Endothelial cell of umbilical vein (primary cell): ENCODE data around the gene PRKACB. TPM values are rescaled to one million over a fixed set of nuclear protein-coding genes. Genes with fewer than 3 reads are reported as not detected.

ENCODE experiments used
- BruUV-seq: library from RNA; stranded (reverse); fragments of 400-500 nt; replicated peaks from 2 replicates; lab custom pipeline; 2021; lab: Mats Ljungman, UMichigan
- CTCF ChIA-PET: fragments of 300-600, 350-600 bp; sonication (Branson Sonifier 250); formaldehyde crosslinking; loops from one replicate; lab custom pipeline; 2021; ENCODE audit warnings: antibody characterized with exemption, inconsistent platforms; lab: Charles Lee
- POLR2A ChIA-PET: fragments of 300-600, 350-600 bp; sonication (Branson Sonifier 250); formaldehyde crosslinking; loops from one replicate; lab custom pipeline; 2021; ENCODE audit warnings: antibody characterized with exemption, inconsistent platforms; lab: Charles Lee
- DNase-seq: peaks from one replicate; pipeline ENCODE4 v3.0.0-alpha.2; 2011; ENCODE audit warnings: low read depth, low spot score
- FAIRE-seq: peaks from 2 replicates; lab custom pipeline; 2011; peaks lifted over from hg19 to GRCh38; lab: Jason Lieb, UNC
- H2AFZ ChIP-seq: 2 replicates; pipeline ENCODE4 v1.6.0; 2012; ENCODE audit warnings: low read depth, low read length, control low read depth, inconsistent platforms
- H3K27ac ChIP-seq: 2 replicates; pipeline ENCODE4 v1.5.1; 2011; ENCODE audit warnings: low read depth, mild to moderate bottlenecking, control low read depth, low read length, moderate library complexity; ENCODE audit not compliant: insufficient read depth
- H3K27me3 ChIP-seq, 2 experiments: 2 replicates each; pipeline versions ENCODE4 v1.6.0 to v1.6.1; 2011; ENCODE audit warnings: low read length in 2 of 2, mixed read lengths in 1 of 2; ENCODE audit not compliant: control insufficient read depth in 2 of 2, insufficient read depth in 2 of 2
- H3K36me3 ChIP-seq, 2 experiments: 2 replicates in 1 of 2; 3 replicates in 1 of 2; pipeline ENCODE4 v1.5.1; 2011; ENCODE audit warnings: low read length in 2 of 2, mild to moderate bottlenecking in 1 of 2, moderate library complexity in 1 of 2; ENCODE audit not compliant: control insufficient read depth in 2 of 2, insufficient read depth in 2 of 2; ENCODE audit errors: extremely low read depth in 1 of 2
- H3K4me1 ChIP-seq: 3 replicates; pipeline ENCODE4 v1.5.1; 2011; ENCODE audit warnings: mild to moderate bottlenecking, low read length; ENCODE audit not compliant: control insufficient read depth, insufficient read depth; ENCODE audit errors: extremely low read depth
- H3K4me2 ChIP-seq: 2 replicates; pipeline ENCODE4 v1.6.1; 2011; ENCODE audit warnings: low read length, control low read depth, mixed read lengths; ENCODE audit not compliant: insufficient read depth
- H3K4me3 ChIP-seq, 3 experiments: fragments of 200-600 bp in 1 of 3; sonication (generic), shearing (Covaris generic) in 1 of 3; replicated peaks in 1 of 3; 2 replicates each; pipeline ENCODE4 v1.5.1; 2011 to 2016; ENCODE audit warnings: control low read depth in 3 of 3, low read length in 3 of 3, mild to moderate bottlenecking in 2 of 3, inconsistent platforms in 1 of 3, low read depth in 1 of 3, moderate library complexity in 1 of 3; ENCODE audit not compliant: insufficient read depth in 1 of 3
- H3K79me2 ChIP-seq: 2 replicates; pipeline ENCODE4 v1.6.0; 2012; ENCODE audit warnings: low read length, inconsistent platforms; ENCODE audit not compliant: control insufficient read depth, insufficient read depth
- H3K9ac ChIP-seq: replicated peaks from 2 replicates; pipeline ENCODE3; 2011; ENCODE audit warnings: low read length, control low read depth; ENCODE audit not compliant: insufficient read depth; ENCODE audit errors: extremely low read depth
- H3K9me1 ChIP-seq: replicated peaks from 3 replicates; pipeline ENCODE4 v1.6.0; 2011; ENCODE audit warnings: mild to moderate bottlenecking, low read length; ENCODE audit not compliant: control insufficient read depth, insufficient read depth; ENCODE audit errors: extremely low read depth
- H3K9me3 ChIP-seq: replicated peaks from 2 replicates; pipeline ENCODE4 v1.5.1; 2012; ENCODE audit warnings: low read length, inconsistent platforms; ENCODE audit not compliant: control insufficient read depth, insufficient read depth
- H4K20me1 ChIP-seq: replicated peaks from 2 replicates; pipeline ENCODE3; 2011; ENCODE audit warnings: mild to moderate bottlenecking, low read length; ENCODE audit not compliant: control insufficient read depth, insufficient read depth; ENCODE audit errors: extremely low read depth
- CTCF ChIP-seq, 2 donors: IDR thresholded peaks; 1 replicate in 1 of 2; 2 replicates in 1 of 2; pipeline ENCODE4 v1.5.1; 2011; ENCODE audit warnings: low read length in 2 of 2, mild to moderate bottlenecking in 2 of 2, moderate library complexity in 2 of 2, control low read depth in 1 of 2, inconsistent platforms in 1 of 2, low read depth in 1 of 2; ENCODE audit not compliant: insufficient read depth in 1 of 2; ENCODE audit errors: extremely low read depth in 1 of 2
- EZH2 ChIP-seq: IDR thresholded peaks from 2 replicates; pipeline ENCODE4 v1.6.1; 2012; ENCODE audit warnings: borderline replicate concordance, low read depth, mild to moderate bottlenecking, moderate library complexity, low read length, inconsistent platforms; ENCODE audit not compliant: severe bottlenecking
- FOS ChIP-seq: IDR thresholded peaks from 2 replicates; pipeline ENCODE4 v1.6.1; 2011; ENCODE audit warnings: mild to moderate bottlenecking, low read length, moderate library complexity, borderline replicate concordance; ENCODE audit not compliant: insufficient read depth
- GATA2 ChIP-seq: IDR thresholded peaks from 2 replicates; pipeline ENCODE4 v1.7.0; 2011; ENCODE audit warnings: low read depth, mild to moderate bottlenecking, moderate library complexity, mixed read lengths, low read length; ENCODE audit not compliant: insufficient read length, insufficient read depth
- JUN ChIP-seq: IDR thresholded peaks from 2 replicates; pipeline ENCODE4 v1.6.1; 2011; ENCODE audit warnings: borderline replicate concordance, low read depth; ENCODE audit not compliant: insufficient read length, insufficient read depth
- MAX ChIP-seq: IDR thresholded peaks from 2 replicates; pipeline ENCODE4 v1.6.1; 2011; ENCODE audit not compliant: insufficient read depth, insufficient read length
- MYC ChIP-seq: IDR thresholded peaks from one replicate; pipeline ENCODE4 v1.6.1; 2011; ENCODE audit warnings: mild to moderate bottlenecking, low read depth, low read length
- POLR2A ChIP-seq: IDR thresholded peaks from 2 replicates; pipeline ENCODE4 v1.6.1; 2012; ENCODE audit warnings: low read depth, mild to moderate bottlenecking, control low read depth, low read length
- POLR2AphosphoS5 ChIP-seq: IDR thresholded peaks from 2 replicates; pipeline ENCODE4 v1.6.1; 2012; ENCODE audit warnings: low read depth, mild to moderate bottlenecking, control low read depth, low read length, moderate library complexity; ENCODE audit not compliant: insufficient read depth
- dilution Hi-C: fragments of 300-500 bp; cut with MboI; formaldehyde crosslinking; loops from one replicate; pipeline ENCODE4 v1.15.0; 2019; ENCODE audit warnings: low sequenced_read_pairs; ENCODE audit not compliant: extremely low pct_ligation_motif_present
- intact Hi-C: fragments of 100-400 bp; cut with micrococcal nuclease; formaldehyde crosslinking; loops from one replicate; pipeline ENCODE4 v1.10.0; 2022
- polyA plus RNA-seq, 4 experiments: library from polyadenylated mRNA; depleted of rRNA in 3 of 4; stranded (reverse) in 3 of 4; unstranded in 1 of 4; fragments of >200 nt; gene quantifications; 2 replicates each; pipeline versions ENCODE4 v1.2.1 to v1.2.3, GENCODE V29; 2011 to 2012; ENCODE audit warnings: missing spikeins in 1 of 4
- total RNA-seq: library from RNA; stranded (reverse); gene quantifications from 2 replicates; pipeline ENCODE4 v1.2.3, GENCODE V29; 2021

PRKACB gene
- total and polyA plus RNA-seq, 2 donors (not counting 3 experiments of a cell fraction or from before 2014, with no cell fraction given), result 19.1 to 77.5 TPM

GRCh38 chr1:84236256-84236655, 92.2 kb downstream of the PRKACB start:
- Histone ChIP-seq H3K4me1 (no peaks in the 10 kb centered on the region), H4K20me1 (no peaks in the 10 kb centered on the region), H3K27ac (no peak overlapping the region), H3K4me2 (no peak overlapping the region), H3K9me3 (no peaks in the 10 kb centered on the region), H3K9me1 (no peaks in the 10 kb centered on the region), H2AFZ (no peak overlapping the region), H3K4me3 (no peak overlapping the region), H3K27me3 (no peaks in the 10 kb centered on the region), H3K79me2 (no peaks in the 10 kb centered on the region), H3K36me3 (peaks cover 0 to 2% of the 10 kb centered on the region in 2 experiments), H3K9ac (no peak overlapping the region)
- no peak for DNase-seq
- dilution Hi-C loops, result no loop called here
- FAIRE-seq, result no peak
- TF ChIP-seq EZH2 (no peak), MAX (no peak), GATA2 (no peak), MYC (no peak)
- CTCF ChIA-PET, result no interaction called here
- intact Hi-C loops, result no loop called here
- no TSS peak for BruUV-seq
- POLR2A ChIA-PET, result no interaction called here

- peaks cover 25% of the 10 kb centered on the region for H3K4me1 ChIP-seq
- no peaks in the 10 kb centered on the region for H3K9me3 ChIP-seq
- no peak overlapping the region for H3K4me2 ChIP-seq
- ChIA-PET POLR2A (no interaction called here), CTCF (interaction anchor here (1.3 kb wide), 1 partner anchor 101 kb away, joined by 4 read pairs; no protein-coding TSS in a partner anchor)
- no peak for DNase-seq
- intact Hi-C loops (no loop called here), dilution Hi-C loops (no loop called here)
- no peaks in the 10 kb centered on the region for H3K9me1 ChIP-seq
- no peaks in the 10 kb centered on the region for H3K27me3 ChIP-seq
- no peak overlapping the region for H3K27ac ChIP-seq
- H3K79me2 ChIP-seq, result no peaks in the 10 kb centered on the region
- H4K20me1 ChIP-seq, result no peaks in the 10 kb centered on the region
- TF ChIP-seq CTCF (IDR thresholded peaks at IDR 0.05; ENCODE audit: extremely low read depth in 1 of 2, insufficient read depth in 1 of 2, low read depth in 1 of 2, low read length in 2 of 2) (no peak), FOS (no peak), EZH2 (no peak), POLR2AphosphoS5 (no peak), POLR2A (no peak), MAX (no peak), GATA2 (no peak), JUN (no peak), MYC (no peak)
- no peak overlapping the region for H3K9ac ChIP-seq
- no peak overlapping the region for H3K4me3 ChIP-seq
- no peaks in the 10 kb centered on the region for H3K36me3 ChIP-seq
- no TSS peak for BruUV-seq
- no peak for FAIRE-seq
- no peak overlapping the region for H2AFZ ChIP-seq
These were observed 98.6 kb downstream of the PRKACB start for GRCh38 chr1:84242641-84243040.
